ENCODE data around the gene ERRFI1.
"Not testable (repeated sequence)": the region's sequence is repeated elsewhere in the genome, so short reads cannot be mapped to it uniquely, and the experiment has no call there.

Gene ERRFI1, protein sequence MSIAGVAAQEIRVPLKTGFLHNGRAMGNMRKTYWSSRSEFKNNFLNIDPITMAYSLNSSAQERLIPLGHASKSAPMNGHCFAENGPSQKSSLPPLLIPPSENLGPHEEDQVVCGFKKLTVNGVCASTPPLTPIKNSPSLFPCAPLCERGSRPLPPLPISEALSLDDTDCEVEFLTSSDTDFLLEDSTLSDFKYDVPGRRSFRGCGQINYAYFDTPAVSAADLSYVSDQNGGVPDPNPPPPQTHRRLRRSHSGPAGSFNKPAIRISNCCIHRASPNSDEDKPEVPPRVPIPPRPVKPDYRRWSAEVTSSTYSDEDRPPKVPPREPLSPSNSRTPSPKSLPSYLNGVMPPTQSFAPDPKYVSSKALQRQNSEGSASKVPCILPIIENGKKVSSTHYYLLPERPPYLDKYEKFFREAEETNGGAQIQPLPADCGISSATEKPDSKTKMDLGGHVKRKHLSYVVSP

DNA sequence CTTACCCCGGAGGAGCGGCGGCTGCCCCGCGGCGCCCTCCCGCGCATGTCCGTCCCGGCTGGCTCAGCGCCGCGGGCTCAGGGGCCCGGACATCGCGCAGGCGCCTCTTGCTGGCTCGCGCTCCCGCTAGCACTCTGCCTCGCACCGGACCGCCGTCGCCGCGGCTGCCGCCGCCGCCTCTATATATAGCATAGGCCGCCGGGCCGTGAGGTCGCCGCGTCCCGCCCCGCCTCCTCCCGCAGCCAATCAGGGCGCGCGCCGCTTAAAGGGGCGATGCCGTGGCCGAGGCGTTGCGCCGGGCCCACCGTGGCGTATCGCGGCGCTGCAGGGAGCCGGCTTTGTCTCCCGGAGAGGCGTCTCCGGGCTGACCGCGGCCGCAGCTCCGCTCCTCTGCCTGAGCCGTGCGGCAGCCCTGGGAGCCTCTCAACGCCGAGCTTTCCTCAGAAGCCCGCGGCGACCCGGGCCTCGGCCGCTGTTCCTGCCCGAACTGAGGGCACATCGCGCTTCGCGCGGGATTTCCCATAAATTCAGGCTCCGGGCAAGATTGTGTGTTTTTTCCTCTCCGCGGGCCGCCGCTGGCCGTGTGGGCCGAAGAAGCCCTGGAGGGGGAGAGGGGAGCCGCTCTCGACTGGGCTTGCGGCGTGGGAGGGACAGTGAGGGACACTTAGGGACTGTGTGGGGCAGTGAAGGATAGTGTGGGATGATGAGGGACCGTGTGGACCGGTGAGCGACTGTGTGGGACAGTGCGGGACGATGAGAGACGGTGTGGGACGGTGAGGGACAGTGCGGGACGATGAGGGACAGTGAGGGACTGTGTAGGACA is at the start of gene ERRFI1:
ERRFI1 (minus strand) TSS at position 157 of the 823 bp plus-strand sequence. CDS start 10,690 bp downstream, outside the sequence.
- Mint-ChIP-seq H3K27ac (peak within 1 kb of the TSS; percentile 34), H3K4me3 (peak within 1 kb of the TSS; percentile 91), H3K27me3 (peaks cover 11% of the 10 kb centered on the region), H3K9me3 (ENCODE audit: low read depth) (no peaks in the 10 kb centered on the region), H3K36me3 (no peaks in the 10 kb centered on the region), H3K4me1 (ENCODE audit: low read depth) (peaks cover 10% of the 10 kb centered on the region)

DNA sequence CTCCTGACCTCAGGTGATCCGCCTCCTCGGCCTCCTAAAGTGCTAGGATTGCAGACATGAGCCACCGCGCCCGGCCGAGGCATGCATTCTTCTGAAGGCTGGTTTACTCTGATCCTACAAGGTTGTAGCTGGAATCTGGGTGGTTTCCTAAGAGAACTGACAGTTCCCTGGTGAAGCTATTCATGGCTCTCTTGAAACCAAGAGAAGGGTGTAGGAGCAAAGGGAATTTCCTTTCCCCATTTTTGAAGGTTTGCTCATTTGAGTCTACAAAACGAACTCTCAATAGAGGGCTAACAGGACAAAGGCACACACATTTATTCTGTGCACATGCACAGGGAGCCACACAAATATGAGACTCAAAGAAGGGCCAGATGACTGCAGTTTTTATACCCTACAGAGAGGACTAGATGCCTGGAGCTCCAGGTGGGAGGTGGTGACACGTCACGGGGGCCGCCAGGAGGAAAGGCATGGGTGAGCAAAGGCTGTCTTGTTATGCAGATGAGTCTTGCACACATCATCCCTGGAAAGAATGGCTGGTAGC is 49.5 kb upstream of the ERRFI1 start:
- no peaks in the 10 kb centered on the region for H3K36me3 Mint-ChIP-seq
- no peak overlapping the region for H3K4me3 Mint-ChIP-seq
- no peaks in the 10 kb centered on the region for H3K4me1 Mint-ChIP-seq (ENCODE audit: low read depth)
- no peaks in the 10 kb centered on the region for H3K9me3 Mint-ChIP-seq (ENCODE audit: low read depth)
- peaks cover 6% of the 10 kb centered on the region for H3K27me3 Mint-ChIP-seq
- no peak overlapping the region for H3K27ac Mint-ChIP-seq

DNA sequence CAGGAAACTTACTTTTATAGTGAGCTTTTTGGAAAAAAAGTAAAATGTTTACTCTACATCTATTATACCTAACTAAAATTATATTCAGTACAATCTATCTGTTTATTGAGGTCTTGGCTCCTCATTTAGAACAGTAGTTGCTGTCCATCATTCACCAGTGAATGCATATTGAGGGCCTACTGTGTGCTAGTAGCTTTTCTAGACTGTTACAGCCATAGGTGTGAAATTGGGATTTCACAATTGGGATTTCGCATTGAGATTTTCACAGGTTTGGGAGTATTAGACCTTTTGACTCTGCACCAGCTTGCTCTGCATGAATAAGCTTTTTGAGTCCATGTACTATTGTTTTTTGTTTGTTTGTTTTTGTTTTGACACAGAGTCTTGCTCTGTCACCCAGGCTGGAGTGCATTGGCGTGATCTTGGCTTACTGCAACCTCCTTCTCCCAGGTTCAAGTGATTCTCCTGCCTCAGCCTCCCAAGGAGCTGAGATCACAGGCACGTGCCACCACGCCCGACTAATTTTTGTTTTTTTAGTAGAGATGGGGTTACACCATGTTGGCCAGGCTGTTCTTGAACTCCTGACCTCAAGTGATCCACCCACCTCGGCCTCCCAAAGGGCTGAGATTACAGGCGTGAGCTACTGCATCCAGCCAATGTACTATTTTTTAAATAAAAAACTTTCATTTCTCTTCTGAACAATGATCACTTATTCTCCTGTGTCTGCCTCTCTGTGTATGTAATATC is 47.2 kb upstream of the ERRFI1 start:
- no peaks in the 10 kb centered on the region for H3K4me1 Mint-ChIP-seq (ENCODE audit: low read depth)
- peaks cover 7% of the 10 kb centered on the region for H3K27me3 Mint-ChIP-seq
- no peaks in the 10 kb centered on the region for H3K9me3 Mint-ChIP-seq (ENCODE audit: low read depth)
- no peaks in the 10 kb centered on the region for H3K36me3 Mint-ChIP-seq
- no peak overlapping the region for H3K4me3 Mint-ChIP-seq
- H3K27ac Mint-ChIP-seq: no peak overlapping the region

DNA sequence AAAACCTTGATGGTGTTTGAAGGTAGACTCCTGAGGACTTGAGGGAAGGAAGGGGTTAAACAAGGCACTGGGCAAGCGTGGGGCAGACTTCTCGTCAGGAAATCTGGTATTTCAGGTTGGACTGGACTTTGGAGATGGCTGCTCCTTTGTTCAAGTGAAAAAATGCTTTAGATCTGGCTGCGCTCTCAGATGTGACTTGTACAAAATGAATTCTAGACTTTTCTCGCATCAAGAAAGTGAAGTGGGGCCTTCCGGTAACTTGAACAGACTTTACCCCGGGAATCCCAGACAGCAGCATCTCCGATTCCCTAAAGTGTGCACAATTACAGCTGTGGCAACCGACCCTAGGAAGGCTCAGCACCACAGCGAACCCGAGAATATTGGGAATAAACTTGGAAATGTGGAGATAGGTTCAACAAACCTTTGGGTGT is 44.3 kb upstream of the ERRFI1 start:
- no peak overlapping the region for H3K27ac Mint-ChIP-seq
- no peak overlapping the region for H3K4me3 Mint-ChIP-seq
- no peaks in the 10 kb centered on the region for H3K36me3 Mint-ChIP-seq
- H3K9me3 Mint-ChIP-seq (ENCODE audit: low read depth): no peaks in the 10 kb centered on the region
- H3K27me3 Mint-ChIP-seq: peaks cover 8% of the 10 kb centered on the region
- no peaks in the 10 kb centered on the region for H3K4me1 Mint-ChIP-seq (ENCODE audit: low read depth)

DNA sequence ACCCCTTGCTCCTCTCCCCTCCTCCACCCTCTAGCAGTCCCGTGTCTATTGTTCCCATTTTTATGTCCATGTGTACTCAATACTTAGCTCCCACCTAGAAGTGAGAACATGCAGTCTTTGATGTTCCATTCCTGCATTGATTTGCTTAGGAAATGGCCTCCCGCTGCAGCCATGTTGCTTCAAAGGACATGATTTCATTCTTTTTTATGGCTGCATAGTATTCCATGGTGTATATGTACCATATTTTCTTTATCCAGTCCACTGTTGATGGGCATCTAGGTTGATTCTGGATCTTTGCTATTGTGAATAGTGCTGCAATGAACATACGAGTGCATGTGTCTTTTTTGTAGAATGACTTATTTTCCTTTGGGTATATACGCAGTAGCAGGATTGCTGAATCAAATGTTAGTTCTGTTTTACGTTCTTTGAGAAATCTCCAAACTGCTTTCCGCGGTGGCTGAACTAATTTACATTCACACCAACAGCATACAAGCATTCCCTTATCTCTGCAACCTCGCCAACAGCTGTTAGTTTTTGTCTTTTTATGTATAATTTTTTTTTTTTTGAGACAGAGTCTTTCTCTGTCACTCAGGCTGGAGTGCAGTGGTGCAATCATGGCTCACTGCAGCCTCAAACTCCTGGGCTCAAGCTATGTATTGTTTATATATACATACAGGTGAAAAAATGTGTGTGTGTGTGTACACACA is 43.7 kb upstream of the ERRFI1 start:
- H3K4me1 Mint-ChIP-seq (ENCODE audit: low read depth); H3K27ac Mint-ChIP-seq; H3K9me3 Mint-ChIP-seq (ENCODE audit: low read depth); H3K4me3 Mint-ChIP-seq; H3K36me3 Mint-ChIP-seq: not testable (repeated sequence)
- peaks cover 11% of the 10 kb centered on the region for H3K27me3 Mint-ChIP-seq

DNA sequence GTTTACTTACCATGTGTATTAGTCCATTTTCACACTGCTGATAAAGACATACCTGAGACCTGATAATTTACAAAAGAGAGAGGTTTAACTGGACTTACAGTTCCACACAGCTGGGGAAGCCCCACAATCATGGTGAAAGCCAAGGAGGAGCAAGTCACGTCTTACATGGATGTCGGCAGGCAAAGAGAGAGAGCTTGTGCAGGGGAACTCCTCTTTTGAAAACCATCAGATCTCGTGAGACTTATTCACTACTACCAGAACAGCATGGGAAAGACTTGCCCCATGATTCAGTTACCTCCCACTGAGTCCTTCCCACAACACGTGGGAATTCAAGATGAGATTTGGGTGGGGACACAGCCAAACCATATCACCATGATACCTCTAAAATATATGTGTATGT is 39.3 kb upstream of the ERRFI1 start:
- H3K27me3 Mint-ChIP-seq: peaks cover 6% of the 10 kb centered on the region
- no peaks in the 10 kb centered on the region for H3K36me3 Mint-ChIP-seq
- H3K9me3 Mint-ChIP-seq (ENCODE audit: low read depth): no peaks in the 10 kb centered on the region
- no peak overlapping the region for H3K27ac Mint-ChIP-seq
- H3K4me3 Mint-ChIP-seq: no peak overlapping the region
- H3K4me1 Mint-ChIP-seq (ENCODE audit: low read depth): no peaks in the 10 kb centered on the region

DNA sequence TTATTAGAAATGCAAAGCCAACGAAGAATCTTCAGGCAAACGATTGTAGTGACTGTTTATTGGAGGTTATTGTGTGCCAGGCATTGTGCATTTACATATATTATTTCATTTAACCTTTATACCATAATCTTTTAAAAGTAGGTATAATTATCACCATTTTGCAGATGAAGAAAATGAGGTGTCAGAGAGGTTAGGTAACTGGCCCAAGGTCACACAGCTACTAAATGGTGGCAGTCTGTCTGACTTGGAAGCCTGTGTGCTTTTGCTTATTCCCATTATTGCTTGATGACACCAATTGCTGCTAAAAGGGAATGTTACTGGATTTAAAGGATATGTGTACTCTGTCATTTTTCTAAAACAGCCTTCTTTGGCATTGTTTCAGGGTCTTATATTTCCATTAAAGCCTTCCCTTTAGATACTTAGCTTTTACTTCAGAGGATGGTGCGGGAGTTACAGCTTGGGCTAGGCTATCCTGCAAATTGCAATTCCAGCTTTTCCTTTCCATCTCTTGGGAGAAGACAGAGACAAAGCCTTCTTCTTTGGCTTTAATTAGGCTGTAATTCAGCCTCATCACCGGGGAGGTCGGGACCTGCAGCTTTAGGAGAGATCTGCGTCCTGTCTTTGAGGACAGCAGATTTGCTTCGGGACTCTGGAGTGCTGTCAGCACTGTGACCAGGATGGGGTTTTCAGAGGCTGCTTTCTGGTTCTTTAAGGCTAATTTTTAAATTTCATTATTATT is 37.4 kb upstream of the ERRFI1 start:
- Mint-ChIP-seq H3K4me3 (no peak overlapping the region), H3K27me3 (peaks cover 5% of the 10 kb centered on the region), H3K4me1 (ENCODE audit: low read depth) (no peaks in the 10 kb centered on the region), H3K27ac (no peak overlapping the region), H3K9me3 (ENCODE audit: low read depth) (no peaks in the 10 kb centered on the region), H3K36me3 (no peaks in the 10 kb centered on the region)

DNA sequence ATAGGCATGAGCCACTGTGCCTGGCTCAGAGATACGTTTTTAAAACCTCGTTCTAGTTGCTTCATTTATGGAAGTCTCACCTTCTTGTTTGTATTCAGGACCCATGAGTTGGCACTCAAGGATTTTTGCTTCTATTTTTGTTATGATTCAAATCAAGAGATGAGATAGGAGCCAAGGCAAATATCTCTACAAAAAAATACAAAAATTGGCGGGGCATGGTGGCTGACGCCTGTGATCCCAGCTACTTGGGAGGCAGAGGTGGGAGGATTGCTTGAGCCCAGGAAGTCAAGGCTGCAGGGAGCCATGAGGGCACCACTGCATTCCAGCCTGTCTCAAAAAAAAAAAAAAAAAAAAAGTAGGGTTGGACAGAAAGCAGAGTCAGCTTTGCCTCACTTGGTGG is 36.8 kb upstream of the ERRFI1 start:
- Mint-ChIP-seq H3K9me3 (ENCODE audit: low read depth) (no peaks in the 10 kb centered on the region), H3K27ac (no peak overlapping the region), H3K4me3 (no peak overlapping the region), H3K36me3 (no peaks in the 10 kb centered on the region), H3K27me3 (peaks cover 5% of the 10 kb centered on the region), H3K4me1 (ENCODE audit: low read depth) (no peaks in the 10 kb centered on the region)

DNA sequence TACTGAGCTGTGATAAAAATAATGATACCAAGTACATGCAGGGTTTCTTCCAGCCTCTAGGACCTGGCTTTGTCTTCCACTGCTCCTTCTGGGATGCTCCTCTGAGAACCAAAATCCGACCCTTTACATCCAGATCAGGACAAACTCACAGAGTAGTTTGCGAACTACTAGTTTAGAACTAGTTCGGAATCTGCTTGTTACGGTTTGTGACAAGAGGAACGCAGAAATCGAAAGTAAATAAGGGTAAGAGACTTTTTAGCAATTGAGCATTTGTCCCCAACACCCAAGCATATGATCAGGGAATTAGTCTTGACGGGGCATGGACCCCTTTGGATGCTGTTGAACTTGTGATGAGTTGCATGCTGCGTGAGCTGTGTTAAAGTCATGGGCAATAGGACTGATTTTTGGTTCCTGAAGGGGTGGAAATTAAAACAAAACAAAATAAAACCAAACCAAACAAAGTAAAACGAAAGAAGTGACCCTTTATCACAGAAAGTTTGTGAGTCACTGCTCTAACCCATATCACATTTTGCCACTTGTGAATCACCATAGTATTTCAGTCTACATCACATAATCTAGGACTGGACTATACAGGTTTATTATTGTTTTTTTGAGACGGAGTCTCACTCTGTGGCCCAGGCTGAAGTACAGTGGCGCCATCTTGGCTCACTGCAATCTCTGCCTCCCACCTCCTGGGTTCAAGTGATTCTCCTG is 35.7 kb upstream of the ERRFI1 start:
- H3K4me3 Mint-ChIP-seq: no peak overlapping the region
- H3K9me3 Mint-ChIP-seq (ENCODE audit: low read depth): no peaks in the 10 kb centered on the region
- peaks cover 5% of the 10 kb centered on the region for H3K27me3 Mint-ChIP-seq
- H3K4me1 Mint-ChIP-seq (ENCODE audit: low read depth): no peaks in the 10 kb centered on the region
- no peaks in the 10 kb centered on the region for H3K36me3 Mint-ChIP-seq
- H3K27ac Mint-ChIP-seq: no peak overlapping the region

DNA sequence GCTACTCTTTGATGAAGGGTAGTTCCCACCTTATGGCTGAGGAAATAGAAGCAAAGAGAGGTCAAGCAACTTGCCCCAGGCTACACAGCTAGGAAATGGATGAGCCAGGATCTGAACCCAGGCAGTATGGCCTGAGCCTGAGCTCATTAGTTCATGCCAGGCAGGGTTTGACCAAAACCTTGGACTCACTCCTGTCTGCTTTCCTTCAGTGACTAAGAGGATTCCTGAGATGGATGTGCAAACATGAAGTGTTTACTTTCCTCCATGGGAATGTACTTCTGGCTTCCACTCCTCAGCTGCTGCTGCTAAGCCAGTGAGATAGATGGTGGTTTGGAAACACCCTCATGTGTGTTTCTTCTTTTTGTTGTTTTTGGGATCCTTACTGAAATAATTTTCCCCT is 35.1 kb upstream of the ERRFI1 start:
- H3K27me3 Mint-ChIP-seq: peaks cover 4% of the 10 kb centered on the region

DNA sequence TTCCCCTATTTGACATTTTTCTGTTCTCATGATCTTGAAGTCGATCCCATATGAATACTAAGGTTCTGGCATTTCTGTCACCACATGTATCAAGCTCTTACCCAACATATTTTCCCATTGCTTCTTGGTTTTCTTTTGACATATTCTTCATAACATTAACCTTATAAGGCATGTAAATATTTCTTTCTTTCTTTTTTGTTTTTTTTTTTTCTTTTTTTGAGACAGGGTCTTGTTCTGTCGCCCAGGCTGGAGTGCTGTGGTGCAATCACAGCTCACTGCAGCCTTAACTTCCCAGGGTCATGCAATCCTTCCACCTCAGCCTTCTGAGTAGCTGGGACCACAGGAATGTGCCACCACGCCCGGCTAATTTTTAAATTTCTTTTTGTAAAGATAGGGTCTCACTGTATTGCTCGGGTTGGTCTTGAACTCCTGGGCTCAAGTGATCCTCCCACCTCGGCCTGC is 33.1 kb upstream of the ERRFI1 start:
- Mint-ChIP-seq H3K9me3 (ENCODE audit: low read depth) (no peaks in the 10 kb centered on the region), H3K4me3 (no peak overlapping the region), H3K27me3 (no peaks in the 10 kb centered on the region), H3K27ac (no peak overlapping the region), H3K4me1 (ENCODE audit: low read depth) (no peaks in the 10 kb centered on the region), H3K36me3 (no peaks in the 10 kb centered on the region)

More for the DNA sequence above, 35.1 kb upstream of the ERRFI1 start:
- Mint-ChIP-seq H3K4me1 (ENCODE audit: low read depth) (no peaks in the 10 kb centered on the region), H3K9me3 (ENCODE audit: low read depth) (no peaks in the 10 kb centered on the region), H3K27ac (no peak overlapping the region), H3K4me3 (no peak overlapping the region), H3K36me3 (no peaks in the 10 kb centered on the region)

DNA sequence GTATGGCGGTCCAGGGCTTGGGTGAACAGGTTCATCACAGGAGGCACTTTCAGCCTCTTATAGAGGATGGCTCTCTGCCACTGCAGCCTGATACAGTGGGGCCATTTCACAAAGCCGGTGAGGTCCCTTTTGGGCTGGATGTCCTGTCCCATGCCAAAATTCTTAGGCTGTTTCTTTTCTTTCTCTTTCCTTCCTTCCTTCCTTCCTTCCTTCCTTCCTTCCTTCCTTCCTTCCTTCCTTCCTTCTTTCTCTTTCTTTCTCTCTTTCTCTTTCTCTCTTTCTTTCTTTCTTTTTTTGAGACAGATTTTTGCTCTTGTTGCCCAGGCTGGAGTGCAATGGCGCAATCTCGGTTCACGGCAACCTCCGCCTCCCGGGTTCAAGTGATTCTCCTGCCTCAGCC is 31.7 kb upstream of the ERRFI1 start:
- H3K4me3 Mint-ChIP-seq; H3K27me3 Mint-ChIP-seq; H3K4me1 Mint-ChIP-seq (ENCODE audit: low read depth); H3K36me3 Mint-ChIP-seq; H3K27ac Mint-ChIP-seq; H3K9me3 Mint-ChIP-seq (ENCODE audit: low read depth): not testable (repeated sequence)

DNA sequence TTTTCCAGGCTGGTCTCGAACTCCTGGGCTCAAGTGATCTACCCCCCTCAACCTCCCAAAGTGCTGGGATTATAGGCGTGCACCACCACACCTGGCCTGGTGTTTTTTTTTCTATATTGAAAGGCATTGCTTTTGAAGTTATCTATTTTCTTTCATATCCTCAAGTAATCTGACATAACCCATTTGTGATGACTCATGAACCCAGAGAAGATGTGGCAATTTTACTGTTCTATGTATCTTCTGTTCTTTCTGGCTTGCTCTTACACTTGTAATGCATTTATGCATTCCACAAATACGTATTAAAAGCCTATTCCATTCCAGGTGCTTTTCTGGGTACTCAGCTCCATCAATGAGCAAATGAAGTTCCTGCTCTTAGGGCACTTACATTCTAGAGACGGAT is 29.9 kb upstream of the ERRFI1 start:
- Mint-ChIP-seq H3K27ac (no peak overlapping the region), H3K36me3 (peaks cover 3% of the 10 kb centered on the region), H3K4me1 (ENCODE audit: low read depth) (no peaks in the 10 kb centered on the region), H3K4me3 (no peak overlapping the region), H3K27me3 (no peaks in the 10 kb centered on the region), H3K9me3 (ENCODE audit: low read depth) (no peaks in the 10 kb centered on the region)
